GM13977 (cell line): ENCODE measurements around the gene PHF19.

ENCODE experiments used
- DNase-seq: peaks from one replicate; pipeline ENCODE4 v3.0.0; 2012; ENCODE audit warnings: low spot score
- in situ Hi-C: fragments of 300-500 bp; cut with MboI; formaldehyde crosslinking; loops from one replicate; pipeline ENCODE4 v1.12.0; 2022; ENCODE audit warnings: low sequenced_read_pairs, low pct_unique_long_range_greater_than_20kb, mixed read lengths, inconsistent platforms; ENCODE audit not compliant: unreplicated experiment
- TF ChIP-seq, protein P1 (sequence below): IDR thresholded peaks from 2 replicates; pipeline ENCODE4 v1.5.1; 2012; ENCODE audit warnings: mild to moderate bottlenecking, control low read depth; ENCODE audit not compliant: insufficient read depth; ENCODE audit errors: extremely low read depth, missing control alignments

Gene PHF19

DNA sequence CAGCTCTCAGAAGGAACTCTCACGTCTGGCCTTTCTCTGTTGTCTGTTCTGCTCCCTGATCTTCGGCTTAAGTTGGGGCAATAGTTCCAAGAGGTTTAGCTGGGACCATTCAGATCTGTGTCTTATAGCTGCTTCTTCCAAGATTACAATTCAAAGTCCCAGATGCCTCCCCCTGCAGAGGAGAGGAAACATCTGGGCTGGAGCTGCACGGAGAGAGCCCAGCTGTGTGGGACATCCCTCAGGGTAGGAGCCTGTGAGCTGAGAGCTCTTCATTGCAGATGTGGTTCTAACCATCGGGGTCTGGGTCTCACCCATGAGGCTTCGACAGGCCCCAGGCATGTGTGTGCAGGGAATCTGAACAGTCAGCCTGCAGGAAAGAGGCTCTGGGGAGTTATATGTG, 9.0 kb upstream of the PHF19 start:
- in situ Hi-C loops = no loop called here
- no peak for DNase-seq
- TF ChIP-seq, protein P1, sequence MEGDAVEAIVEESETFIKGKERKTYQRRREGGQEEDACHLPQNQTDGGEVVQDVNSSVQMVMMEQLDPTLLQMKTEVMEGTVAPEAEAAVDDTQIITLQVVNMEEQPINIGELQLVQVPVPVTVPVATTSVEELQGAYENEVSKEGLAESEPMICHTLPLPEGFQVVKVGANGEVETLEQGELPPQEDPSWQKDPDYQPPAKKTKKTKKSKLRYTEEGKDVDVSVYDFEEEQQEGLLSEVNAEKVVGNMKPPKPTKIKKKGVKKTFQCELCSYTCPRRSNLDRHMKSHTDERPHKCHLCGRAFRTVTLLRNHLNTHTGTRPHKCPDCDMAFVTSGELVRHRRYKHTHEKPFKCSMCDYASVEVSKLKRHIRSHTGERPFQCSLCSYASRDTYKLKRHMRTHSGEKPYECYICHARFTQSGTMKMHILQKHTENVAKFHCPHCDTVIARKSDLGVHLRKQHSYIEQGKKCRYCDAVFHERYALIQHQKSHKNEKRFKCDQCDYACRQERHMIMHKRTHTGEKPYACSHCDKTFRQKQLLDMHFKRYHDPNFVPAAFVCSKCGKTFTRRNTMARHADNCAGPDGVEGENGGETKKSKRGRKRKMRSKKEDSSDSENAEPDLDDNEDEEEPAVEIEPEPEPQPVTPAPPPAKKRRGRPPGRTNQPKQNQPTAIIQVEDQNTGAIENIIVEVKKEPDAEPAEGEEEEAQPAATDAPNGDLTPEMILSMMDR = no peak

- TF ChIP-seq, protein P1 = no peak
- no peak for DNase-seq
- in situ Hi-C loops = no loop called here
Measured at GRCh38 chr9:120885457-120885856, 8.5 kb upstream of the PHF19 start.

GRCh38 chr9:120883608-120883996, 6.6 kb upstream of the PHF19 start:
- TF ChIP-seq, protein P1 = no peak
- in situ Hi-C loops = no loop called here
- no peak for DNase-seq

DNA sequence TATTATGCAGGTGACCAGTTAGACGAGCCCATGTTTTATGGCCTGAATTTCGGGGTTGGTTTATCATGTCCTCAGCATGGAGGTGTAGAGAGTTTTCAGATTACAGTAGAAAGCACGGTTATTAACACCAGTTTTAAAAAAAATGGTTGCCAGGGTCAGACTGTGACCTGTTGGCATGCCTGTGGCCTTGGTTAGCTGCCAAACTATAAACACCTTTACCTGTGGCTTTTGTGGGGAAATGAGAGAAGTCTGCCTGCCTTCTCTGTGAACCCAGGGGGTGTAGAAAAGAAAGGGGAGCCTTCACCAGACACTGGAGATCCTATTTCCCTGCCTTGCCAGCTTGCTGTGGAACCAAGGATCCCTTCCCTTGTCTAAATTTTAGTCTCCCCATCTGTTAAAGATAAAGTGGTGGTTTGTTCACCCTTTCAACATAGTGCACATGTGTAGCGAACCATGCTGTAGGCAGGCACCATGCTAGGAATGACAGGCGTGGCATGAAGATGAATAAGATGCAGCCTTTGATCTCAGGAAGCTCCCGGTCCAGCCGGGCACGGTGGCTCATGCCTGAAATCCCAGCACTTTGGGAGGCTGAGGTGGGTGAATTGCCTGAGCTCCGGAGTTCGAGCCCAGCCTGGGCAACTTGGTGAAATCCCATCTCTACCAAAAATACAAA, 6.1 kb upstream of the PHF19 start:
- no peak for DNase-seq
- in situ Hi-C loops = no loop called here
- TF ChIP-seq, protein P1 = no peak

DNA sequence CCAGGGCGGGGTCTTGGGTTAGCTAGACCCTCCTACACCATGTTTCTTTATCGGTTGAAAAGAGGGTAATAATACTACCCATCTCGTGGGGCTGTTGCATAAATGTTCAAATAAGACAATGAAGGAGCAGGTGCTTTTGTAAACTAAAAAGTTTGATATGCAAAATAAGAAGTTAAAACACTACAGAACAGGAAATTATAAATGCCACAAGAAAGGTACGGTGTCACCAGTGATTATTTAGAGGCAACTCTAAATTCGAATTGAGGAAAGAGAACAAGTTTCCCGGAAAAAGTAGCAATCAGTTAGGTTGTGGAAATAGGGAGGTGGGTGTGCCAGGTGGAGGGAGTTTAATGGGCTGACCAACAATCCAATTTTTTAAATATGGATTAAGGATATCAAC, 2.5 kb upstream of the PHF19 start:
- in situ Hi-C loops = no loop called here
- DNase-seq = no peak
- TF ChIP-seq, protein P1 = no peak

GRCh38 chr9:120878188-120879130, 1.5 kb upstream of the PHF19 start:
- in situ Hi-C loops = no loop called here
- no peak for DNase-seq
- TF ChIP-seq, protein P1 = no peak
